Epithelial cell of esophagus (primary cell): ENCODE measurements around the gene DYRK1A.
"Not testable (repeated sequence)": the region's sequence is repeated elsewhere in the genome, so short reads cannot be mapped to it uniquely, and the experiment has no call there.

Source experiments
- DNase-seq: peaks from one replicate; pipeline ENCODE4 v3.0.0; 2010; ENCODE audit warnings: low read depth
- H3K4me3 ChIP-seq: 2 replicates; pipeline ENCODE4 v1.5.1; 2011; ENCODE audit warnings: mild to moderate bottlenecking, low read length, control low read depth
- TF ChIP-seq, protein P1 (sequence below): IDR thresholded peaks from 2 replicates; pipeline ENCODE4 v1.5.1; 2011; ENCODE audit warnings: low read depth, mild to moderate bottlenecking, low read length, control low read depth, inconsistent platforms; ENCODE audit not compliant: insufficient read depth; ENCODE audit errors: missing control alignments

The DYRK1A gene

GRCh38 chr21:37547615-37548200 is 181.1 kb downstream of the DYRK1A start:
- no peak for DNase-seq
- H3K4me3 ChIP-seq, result no peak overlapping the region
- TF ChIP-seq, protein P1, sequence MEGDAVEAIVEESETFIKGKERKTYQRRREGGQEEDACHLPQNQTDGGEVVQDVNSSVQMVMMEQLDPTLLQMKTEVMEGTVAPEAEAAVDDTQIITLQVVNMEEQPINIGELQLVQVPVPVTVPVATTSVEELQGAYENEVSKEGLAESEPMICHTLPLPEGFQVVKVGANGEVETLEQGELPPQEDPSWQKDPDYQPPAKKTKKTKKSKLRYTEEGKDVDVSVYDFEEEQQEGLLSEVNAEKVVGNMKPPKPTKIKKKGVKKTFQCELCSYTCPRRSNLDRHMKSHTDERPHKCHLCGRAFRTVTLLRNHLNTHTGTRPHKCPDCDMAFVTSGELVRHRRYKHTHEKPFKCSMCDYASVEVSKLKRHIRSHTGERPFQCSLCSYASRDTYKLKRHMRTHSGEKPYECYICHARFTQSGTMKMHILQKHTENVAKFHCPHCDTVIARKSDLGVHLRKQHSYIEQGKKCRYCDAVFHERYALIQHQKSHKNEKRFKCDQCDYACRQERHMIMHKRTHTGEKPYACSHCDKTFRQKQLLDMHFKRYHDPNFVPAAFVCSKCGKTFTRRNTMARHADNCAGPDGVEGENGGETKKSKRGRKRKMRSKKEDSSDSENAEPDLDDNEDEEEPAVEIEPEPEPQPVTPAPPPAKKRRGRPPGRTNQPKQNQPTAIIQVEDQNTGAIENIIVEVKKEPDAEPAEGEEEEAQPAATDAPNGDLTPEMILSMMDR, result no peak

GRCh38 chr21:37548521-37548981 is 182.0 kb downstream of the DYRK1A start:
- DNase-seq, result no peak
- TF ChIP-seq, protein P1, result no peak
- no peak overlapping the region for H3K4me3 ChIP-seq

GRCh38 chr21:37549730-37550129 is 183.2 kb downstream of the DYRK1A start:
- H3K4me3 ChIP-seq, DNase-seq: not testable (repeated sequence)

- DNase-seq, result no peak
- no peak overlapping the region for H3K4me3 ChIP-seq
- TF ChIP-seq, protein P1, result no peak
Measured at GRCh38 chr21:37550157-37550556, 183.6 kb downstream of the DYRK1A start.

DNA sequence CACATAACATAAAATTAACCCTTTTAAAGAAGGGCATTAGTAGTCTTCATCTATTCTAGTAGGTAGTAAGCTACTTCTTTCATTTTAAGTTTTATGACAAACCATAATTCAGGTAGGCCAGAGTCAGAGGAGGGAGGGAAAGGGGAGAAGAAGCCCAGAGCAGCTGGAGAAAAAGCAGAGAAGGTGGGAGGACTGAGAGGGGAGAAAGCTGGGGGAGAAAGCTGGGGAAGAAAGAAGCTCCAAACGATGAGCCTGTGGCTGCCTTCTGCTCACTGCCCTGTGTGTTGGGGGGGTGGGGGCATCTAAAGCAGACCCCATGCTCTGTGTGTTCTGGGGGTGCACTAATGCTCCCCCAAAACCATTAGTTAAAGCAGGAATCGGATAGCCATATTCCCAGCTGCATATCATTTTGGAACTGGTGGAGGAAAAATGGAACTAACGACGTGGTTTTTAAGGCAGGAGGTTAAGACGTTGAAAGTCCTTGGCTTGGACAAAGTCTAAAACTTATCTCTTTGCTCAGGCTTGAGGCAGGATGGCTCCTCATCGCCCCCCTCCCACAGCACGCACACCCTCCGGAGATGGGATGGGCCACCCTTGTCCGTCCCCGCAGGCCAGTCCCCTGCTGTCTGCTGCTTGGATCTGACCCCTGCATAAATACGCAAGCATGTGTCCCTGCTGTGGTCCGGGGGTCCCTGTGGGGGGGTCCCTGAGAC is 184.2 kb downstream of the DYRK1A start:
- no peak overlapping the region for H3K4me3 ChIP-seq
- no peak for DNase-seq
- TF ChIP-seq, protein P1, result no peak

GRCh38 chr21:37551331-37551992 is 184.9 kb downstream of the DYRK1A start:
- no peak overlapping the region for H3K4me3 ChIP-seq
- DNase-seq, result no peak
- TF ChIP-seq, protein P1, result no peak

GRCh38 chr21:37551993-37552355 is 185.4 kb downstream of the DYRK1A start:
- DNase-seq, result no peak
- no peak overlapping the region for H3K4me3 ChIP-seq
- TF ChIP-seq, protein P1, result no peak
